Activated CD8-positive, alpha-beta memory T cell treated with anti-CD3 and anti-CD28 coated beads, Interleukin-2, amount 10 ng/mL, durations not matched to agents 7 days and 5 days (primary cell): Measurements from ENCODE around the gene GID4. TPM values are rescaled to one million over a fixed set of nuclear protein-coding genes. Genes with fewer than 3 reads are reported as not detected.

Experiments
- ATAC-seq: fragments of 150-1000 bp; cut with Tn5 transposase; one replicate; pipeline ENCODE4 v1.10.0; 2021; ENCODE audit warnings: moderate library complexity
- CTCF ChIA-PET: fragments of 350-600 bp; sonication (Branson Sonifier 250); formaldehyde crosslinking; loops from one replicate; lab custom pipeline; 2021; ENCODE audit warnings: antibody characterized with exemption; lab: Charles Lee
- DNase-seq: peaks from one replicate; pipeline ENCODE4 v3.0.0-alpha.2; 2020
- H3K27ac Mint-ChIP-seq: one replicate; pipeline ENCODE4 v1.8.0; 2021; ENCODE audit warnings: mild to moderate bottlenecking, mixed read lengths
- H3K27me3 Mint-ChIP-seq: one replicate; pipeline ENCODE4 v1.8.0; 2021; ENCODE audit warnings: mixed read lengths
- H3K36me3 Mint-ChIP-seq: one replicate; pipeline ENCODE4 v1.8.0; 2021; ENCODE audit warnings: mild to moderate bottlenecking, mixed read lengths
- H3K4me1 Mint-ChIP-seq: one replicate; pipeline ENCODE4 v1.8.0; 2021; ENCODE audit warnings: mixed read lengths
- H3K4me3 Mint-ChIP-seq: one replicate; pipeline ENCODE4 v1.8.0; 2021; ENCODE audit warnings: mild to moderate bottlenecking, moderate library complexity, mixed read lengths
- H3K9me3 Mint-ChIP-seq: one replicate; pipeline ENCODE4 v1.8.0; 2022; ENCODE audit warnings: low read depth, mixed read lengths
- total RNA-seq, 2 experiments: library from RNA; stranded (reverse); gene quantifications; one replicate each; pipeline ENCODE4 v1.2.3, GENCODE V29; 2021

Gene GID4
- total RNA-seq, 2 experiments from 2014 or later, result 8.7 to 11.0 TPM

- peak; percentile 98 for ATAC-seq
- H3K4me3 Mint-ChIP-seq, result peak overlapping the region; percentile 12
- peaks cover 3% of the 10 kb centered on the region for H3K36me3 Mint-ChIP-seq
- H3K9me3 Mint-ChIP-seq, result no peaks in the 10 kb centered on the region
- H3K4me1 Mint-ChIP-seq, result peaks cover 28% of the 10 kb centered on the region
- H3K27ac Mint-ChIP-seq, result peak overlapping the region; percentile 84
- DNase-seq, result peak; percentile 86
- CTCF ChIA-PET, result interaction anchor here (0.6 to 3.8 kb wide), 8 partner anchors 9 to 429 kb away, joined by 3 to 23 read pairs (median 4); no protein-coding TSS in a partner anchor
- no peaks in the 10 kb centered on the region for H3K27me3 Mint-ChIP-seq
These were observed 13.8 kb upstream of the GID4 start for GRCh38 chr17:18025241-18025944.

DNA sequence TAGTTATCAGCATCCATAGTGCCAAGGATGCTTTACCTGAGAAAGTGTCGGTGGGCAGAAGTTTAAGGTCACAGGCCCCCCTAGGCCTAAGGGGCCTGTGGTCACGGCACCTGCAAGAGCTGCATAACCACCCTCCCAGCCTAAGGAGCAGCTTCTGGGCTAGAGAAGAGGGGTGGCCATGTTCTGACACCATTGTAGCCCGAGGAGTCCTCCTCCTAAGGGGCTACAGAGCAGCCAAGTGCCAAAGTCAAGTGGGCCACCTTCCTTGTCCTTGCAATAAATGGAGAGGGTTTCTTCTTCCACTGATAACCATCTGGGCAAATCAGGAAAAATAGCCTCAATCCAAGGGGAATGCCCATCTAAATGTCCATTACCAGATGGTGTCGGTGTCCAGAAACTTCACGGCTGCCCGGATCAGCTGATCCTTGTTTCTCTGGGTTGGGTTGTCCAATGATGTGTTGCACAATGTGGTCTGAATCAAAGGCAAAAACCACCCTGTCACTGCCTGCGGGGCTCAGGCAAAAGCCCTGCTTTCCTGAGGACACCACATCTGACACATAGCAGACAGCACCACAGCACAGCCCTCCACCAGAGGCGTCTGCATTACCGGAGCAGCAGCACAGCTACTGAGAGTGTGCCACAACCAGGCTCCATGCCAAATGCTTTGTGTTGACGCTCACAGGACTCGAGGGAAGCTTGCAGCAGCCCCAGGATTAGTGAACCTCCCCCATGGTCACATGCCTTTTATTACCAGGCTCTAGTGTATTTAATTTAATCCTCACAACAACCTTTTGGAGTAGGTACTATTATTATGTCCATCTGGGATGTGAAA is 13.0 kb upstream of the GID4 start:
- CTCF ChIA-PET, result interaction anchor here (0.6 to 3.8 kb wide), 7 partner anchors 9 to 911 kb away, joined by 3 to 23 read pairs (median 4); no protein-coding TSS in a partner anchor
- peaks cover 3% of the 10 kb centered on the region for H3K36me3 Mint-ChIP-seq
- H3K27ac Mint-ChIP-seq, result peak overlapping the region; percentile 84
- no peaks in the 10 kb centered on the region for H3K27me3 Mint-ChIP-seq
- H3K9me3 Mint-ChIP-seq, result no peaks in the 10 kb centered on the region
- peak; percentile 76 for ATAC-seq
- peak overlapping the region; percentile 12 for H3K4me3 Mint-ChIP-seq
- peaks cover 28% of the 10 kb centered on the region for H3K4me1 Mint-ChIP-seq
- DNase-seq, result peak; percentile 78

DNA sequence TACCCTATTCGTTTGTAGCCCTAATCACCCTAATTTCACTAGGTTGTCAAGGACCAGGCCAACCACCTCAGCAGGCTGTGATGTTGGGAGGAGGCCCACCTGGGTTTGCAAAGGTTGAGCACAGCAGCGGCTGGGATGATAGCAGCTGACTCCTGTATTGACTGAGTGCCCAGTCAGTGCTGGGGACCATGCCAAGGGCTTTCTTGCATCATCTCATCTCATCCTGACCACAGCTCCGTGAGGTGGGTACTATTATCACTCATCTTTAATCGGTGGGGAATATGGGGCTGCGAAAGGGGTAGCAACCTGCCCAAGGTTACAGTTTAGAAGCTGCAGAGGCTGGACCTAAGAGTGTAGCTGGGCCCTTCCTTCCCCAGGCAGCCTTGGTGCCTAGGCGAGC is 11.9 kb upstream of the GID4 start:
- H3K36me3 Mint-ChIP-seq, result peaks cover 3% of the 10 kb centered on the region
- CTCF ChIA-PET, result interaction anchor here (1.5 to 3.8 kb wide), 2 partner anchors 8 to 345 kb away, joined by 3 to 23 read pairs; no protein-coding TSS in a partner anchor
- no peaks in the 10 kb centered on the region for H3K9me3 Mint-ChIP-seq
- peaks cover 34% of the 10 kb centered on the region for H3K4me1 Mint-ChIP-seq
- no peak overlapping the region for H3K27ac Mint-ChIP-seq
- DNase-seq (no peak), ATAC-seq (no peak)
- H3K27me3 Mint-ChIP-seq, result no peaks in the 10 kb centered on the region
- H3K4me3 Mint-ChIP-seq, result no peak overlapping the region

GRCh38 chr17:18028114-18028951 is 10.9 kb upstream of the GID4 start:
- Mint-ChIP-seq H3K27me3 (no peaks in the 10 kb centered on the region), H3K4me1 (peaks cover 44% of the 10 kb centered on the region), H3K9me3 (no peaks in the 10 kb centered on the region), H3K4me3 (no peak overlapping the region), H3K36me3 (peaks cover 3% of the 10 kb centered on the region), H3K27ac (no peak overlapping the region)
- ATAC-seq (no peak), DNase-seq (no peak)
- CTCF ChIA-PET, result interaction anchor here (0.9 to 1.7 kb wide), 5 partner anchors 35 to 346 kb away, joined by 3 to 6 read pairs (median 3); no protein-coding TSS in a partner anchor

DNA sequence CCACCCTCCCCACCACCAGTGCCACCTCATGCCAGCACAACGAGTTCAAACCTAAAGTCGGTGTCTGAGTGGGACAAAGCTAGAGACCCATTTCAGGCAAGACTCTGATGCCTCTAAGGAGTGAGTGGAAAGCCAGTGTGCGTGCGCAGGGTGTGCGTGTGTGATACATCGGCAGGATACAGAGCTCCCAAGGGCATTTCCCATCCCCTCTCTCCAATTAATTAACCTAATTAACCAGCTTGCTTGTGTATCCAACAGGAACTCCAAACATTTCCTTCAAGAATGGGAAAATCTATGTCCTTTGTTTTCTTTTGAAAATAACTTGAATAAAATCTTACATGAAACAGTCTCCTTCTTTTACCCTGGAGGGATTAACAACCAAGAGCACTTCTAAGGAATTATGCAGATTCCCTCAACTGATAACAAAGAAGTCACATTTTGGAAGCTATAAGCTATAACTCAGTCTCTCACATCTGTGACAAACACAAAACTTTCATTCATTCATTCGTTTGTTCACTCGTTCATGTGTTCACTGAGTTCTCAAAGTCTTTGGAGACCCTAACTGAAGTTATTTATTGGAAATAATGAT is 10.2 kb upstream of the GID4 start:
- CTCF ChIA-PET, result interaction anchor here (1.2 to 1.7 kb wide), 3 partner anchors 36 to 159 kb away, joined by 3 to 6 read pairs (median 3); no protein-coding TSS in a partner anchor
- no peaks in the 10 kb centered on the region for H3K27me3 Mint-ChIP-seq
- peaks cover 48% of the 10 kb centered on the region for H3K4me1 Mint-ChIP-seq
- peaks cover 3% of the 10 kb centered on the region for H3K36me3 Mint-ChIP-seq
- ATAC-seq (no peak), DNase-seq (no peak)
- no peak overlapping the region for H3K27ac Mint-ChIP-seq
- H3K9me3 Mint-ChIP-seq, result no peaks in the 10 kb centered on the region
- H3K4me3 Mint-ChIP-seq, result no peak overlapping the region

DNA sequence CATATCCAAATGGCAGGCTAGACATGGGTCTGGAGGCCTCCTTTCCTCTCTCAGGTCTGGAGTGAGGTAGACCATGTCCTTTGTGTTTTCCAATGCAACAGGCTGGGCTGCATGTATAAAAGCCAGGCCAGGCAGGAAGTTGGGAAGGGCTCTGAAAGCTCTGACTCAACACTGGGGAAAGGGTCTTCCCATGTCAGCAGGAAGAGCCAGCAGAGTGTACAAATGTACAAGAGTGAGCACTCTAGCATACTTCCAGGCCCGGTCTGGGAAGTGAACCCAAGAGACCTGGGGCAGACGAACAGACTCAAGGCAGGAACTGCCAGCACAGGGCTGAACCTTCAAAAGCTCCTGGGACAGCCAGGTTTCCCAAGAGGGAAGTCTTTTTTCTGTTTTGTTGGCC is 7.3 kb upstream of the GID4 start:
- Mint-ChIP-seq H3K9me3 (no peaks in the 10 kb centered on the region), H3K4me3 (no peak overlapping the region), H3K36me3 (no peaks in the 10 kb centered on the region), H3K4me1 (peaks cover 35% of the 10 kb centered on the region), H3K27ac (no peak overlapping the region), H3K27me3 (no peaks in the 10 kb centered on the region)
- no peak for DNase-seq
- ATAC-seq, result no peak
- CTCF ChIA-PET, result interaction anchor here (2.2 to 2.8 kb wide), 2 partner anchors 48 to 196 kb away, joined by 4 to 21 read pairs; no protein-coding TSS in a partner anchor

GRCh38 chr17:18033442-18034099 is 5.6 kb upstream of the GID4 start:
- Mint-ChIP-seq H3K27ac (peak overlapping the region; percentile 24), H3K4me3 (no peak overlapping the region), H3K36me3 (no peaks in the 10 kb centered on the region), H3K4me1 (peaks cover 42% of the 10 kb centered on the region), H3K27me3 (no peaks in the 10 kb centered on the region), H3K9me3 (no peaks in the 10 kb centered on the region)
- ATAC-seq (peak; percentile 93), DNase-seq (peak; percentile 81)
- CTCF ChIA-PET, result interaction anchor here (0.5 to 4.0 kb wide), 38 partner anchors 8 to 536 kb away, joined by 3 to 29 read pairs (median 4); partner anchors contain the start of genes DRC3 and TOM1L2

- no peak for DNase-seq
- no peak for ATAC-seq
- Mint-ChIP-seq H3K4me3 (no peak overlapping the region), H3K36me3 (peaks cover 2% of the 10 kb centered on the region), H3K4me1 (peaks cover 54% of the 10 kb centered on the region), H3K9me3 (no peaks in the 10 kb centered on the region), H3K27ac (no peak overlapping the region), H3K27me3 (no peaks in the 10 kb centered on the region)
- CTCF ChIA-PET, result interaction anchor here (0.7 to 4.0 kb wide), 6 partner anchors 10 to 393 kb away, joined by 3 to 29 read pairs (median 5); no protein-coding TSS in a partner anchor
These were observed 3.5 kb upstream of the GID4 start for GRCh38 chr17:18035704-18036103.

DNA sequence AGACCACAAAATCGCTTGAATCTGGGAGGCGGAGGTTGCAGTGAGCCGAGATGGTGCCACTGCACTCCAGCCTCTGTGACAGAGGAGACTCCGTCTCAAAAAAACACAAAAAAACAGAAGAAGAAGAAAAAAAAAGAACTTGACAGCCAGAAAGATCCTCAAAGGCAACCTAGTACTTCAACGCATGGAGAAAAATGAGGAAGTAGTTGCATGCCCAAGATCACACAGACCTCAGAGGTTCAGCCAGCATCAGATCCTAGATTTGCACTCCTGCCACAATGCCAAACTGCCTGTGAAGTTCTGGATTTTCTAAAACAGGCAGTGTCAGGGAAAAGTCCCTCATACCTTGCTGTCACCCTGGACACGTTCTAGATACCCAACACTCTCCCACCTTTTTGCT is 1.7 kb upstream of the GID4 start:
- DNase-seq (no peak), ATAC-seq (no peak)
- Mint-ChIP-seq H3K4me1 (peaks cover 65% of the 10 kb centered on the region), H3K27me3 (no peaks in the 10 kb centered on the region), H3K27ac (peak overlapping the region; percentile 89), H3K9me3 (no peaks in the 10 kb centered on the region), H3K4me3 (peak overlapping the region; percentile 90), H3K36me3 (peaks cover 2% of the 10 kb centered on the region)
- CTCF ChIA-PET, result interaction anchor here (1.1 to 1.5 kb wide), 4 partner anchors 16 to 228 kb away, joined by 3 to 4 read pairs (median 3); no protein-coding TSS in a partner anchor

- H3K27me3 Mint-ChIP-seq, result no peaks in the 10 kb centered on the region
- DNase-seq (no peak), ATAC-seq (peak; percentile 0)
- H3K4me3 Mint-ChIP-seq, result peak overlapping the region; percentile 90
- H3K27ac Mint-ChIP-seq, result peak overlapping the region; percentile 89
- peaks cover 62% of the 10 kb centered on the region for H3K4me1 Mint-ChIP-seq
- peaks cover 2% of the 10 kb centered on the region for H3K36me3 Mint-ChIP-seq
- no peaks in the 10 kb centered on the region for H3K9me3 Mint-ChIP-seq
- CTCF ChIA-PET, result interaction anchor here (0.7 to 1.5 kb wide), 6 partner anchors 13 to 360 kb away, joined by 3 to 4 read pairs (median 4); no protein-coding TSS in a partner anchor
These were observed 908 bp upstream of the GID4 start for GRCh38 chr17:18038149-18038850.

DNA sequence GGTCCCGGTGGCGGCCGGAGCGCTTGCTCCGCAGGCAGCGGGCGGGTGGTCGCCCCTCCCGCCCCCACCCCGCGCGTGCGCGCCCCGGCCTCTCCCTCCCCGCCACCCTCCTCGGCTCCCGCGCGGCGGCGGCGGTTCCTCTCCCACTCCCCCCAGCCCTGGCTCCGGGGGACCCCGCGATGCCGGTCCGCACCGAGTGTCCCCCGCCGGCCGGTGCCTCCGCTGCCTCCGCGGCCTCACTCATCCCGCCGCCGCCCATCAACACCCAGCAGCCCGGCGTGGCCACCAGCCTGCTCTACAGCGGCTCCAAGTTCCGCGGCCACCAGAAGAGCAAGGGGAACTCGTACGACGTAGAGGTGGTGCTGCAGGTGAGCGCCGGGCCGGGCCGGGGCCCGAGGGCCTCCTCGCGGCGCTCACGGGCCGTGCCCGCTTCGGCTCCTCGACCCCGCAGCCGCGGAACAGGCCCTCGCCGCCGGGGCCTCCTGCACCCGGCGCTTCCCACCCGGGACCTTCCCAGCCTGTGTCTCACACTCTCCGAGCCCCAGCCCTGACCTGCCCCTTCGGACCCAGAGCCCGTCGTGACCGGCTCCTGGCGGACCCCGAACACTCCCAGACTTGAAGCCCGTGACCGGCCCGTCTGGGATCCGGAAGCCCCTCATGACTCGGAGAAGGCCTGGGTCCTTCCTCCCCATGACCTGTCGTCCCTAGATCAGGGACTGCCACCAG is 490 bp downstream of the GID4 start:
- Mint-ChIP-seq H3K9me3 (no peaks in the 10 kb centered on the region), H3K27me3 (no peaks in the 10 kb centered on the region), H3K4me1 (peaks cover 57% of the 10 kb centered on the region), H3K36me3 (peaks cover 2% of the 10 kb centered on the region), H3K4me3 (peak overlapping the region; percentile 90), H3K27ac (peak overlapping the region; percentile 89)
- peak; percentile 47 for ATAC-seq
- CTCF ChIA-PET, result no interaction called here
- DNase-seq, result peak; percentile 66
